ENCODE results near the gene PRKD2.

GRCh38 chr19:46725859-46726393 is 9.0 kb upstream of the PRKD2 start:
- TF ChIP-seq CTCF (conservative IDR thresholded peaks at IDR 0.05 in 1 of 2, IDR thresholded peaks at IDR 0.05 in 1 of 2; ENCODE audit: extremely low read depth in 1 of 2, insufficient read depth in 1 of 2, low read depth in 1 of 2, low read length in 2 of 2), result no peak
- no peak for TF ChIP-seq EZH2 (IDR thresholded peaks at IDR 0.05; ENCODE audit: borderline replicate concordance, low read length)

Data from mammary epithelial cell (primary cell).